Activated naive CD4-positive, alpha-beta T cell treated with anti-CD3 and anti-CD28 coated beads for 36 hours (primary cell): Measurements from ENCODE around the gene MSL1. TPM values are rescaled to one million over a fixed set of nuclear protein-coding genes. Genes with fewer than 3 reads are reported as not detected.
A peak's percentile ranks its signal among the peaks of the same experiment; 100 is the strongest.

Experiments
- CTCF ChIA-PET: fragments of 350-600 bp; sonication (Branson Sonifier 250); formaldehyde crosslinking; loops from one replicate; lab custom pipeline; 2021; ENCODE audit warnings: antibody characterized with exemption; lab: Charles Lee
- DNase-seq: peaks from one replicate; pipeline ENCODE4 v3.0.0-alpha.2; 2020
- H3K27ac Mint-ChIP-seq: one replicate; pipeline ENCODE4 v1.8.0; 2021; ENCODE audit warnings: mild to moderate bottlenecking, mixed read lengths
- H3K27me3 Mint-ChIP-seq: one replicate; pipeline ENCODE4 v1.8.0; 2021; ENCODE audit warnings: low read depth, mixed read lengths
- H3K36me3 Mint-ChIP-seq: one replicate; pipeline ENCODE4 v1.8.0; 2021; ENCODE audit warnings: low read depth, mixed read lengths
- H3K4me1 Mint-ChIP-seq: one replicate; pipeline ENCODE4 v1.8.0; 2021; ENCODE audit warnings: low read depth, mixed read lengths
- H3K4me3 Mint-ChIP-seq: one replicate; pipeline ENCODE4 v1.8.0; 2021; ENCODE audit warnings: mild to moderate bottlenecking, moderate library complexity, mixed read lengths
- H3K9me3 Mint-ChIP-seq: one replicate; pipeline ENCODE4 v1.8.0; 2021; ENCODE audit warnings: mixed read lengths
- intact Hi-C: fragments of 100-400 bp; cut with micrococcal nuclease; formaldehyde crosslinking; loops from one replicate; pipeline ENCODE4 v1.15.1; 2023
- total RNA-seq, 2 experiments: library from RNA; stranded (reverse); gene quantifications; one replicate each; pipeline ENCODE4 v1.2.3, GENCODE V29; 2021

The MSL1 gene
- total RNA-seq, 2 experiments from 2014 or later: 72.1 to 72.2 TPM

GRCh38 chr17:40173778-40174135 lies 52.0 kb downstream of the MSL1 start:
- intact Hi-C loops: no loop called here

DNA sequence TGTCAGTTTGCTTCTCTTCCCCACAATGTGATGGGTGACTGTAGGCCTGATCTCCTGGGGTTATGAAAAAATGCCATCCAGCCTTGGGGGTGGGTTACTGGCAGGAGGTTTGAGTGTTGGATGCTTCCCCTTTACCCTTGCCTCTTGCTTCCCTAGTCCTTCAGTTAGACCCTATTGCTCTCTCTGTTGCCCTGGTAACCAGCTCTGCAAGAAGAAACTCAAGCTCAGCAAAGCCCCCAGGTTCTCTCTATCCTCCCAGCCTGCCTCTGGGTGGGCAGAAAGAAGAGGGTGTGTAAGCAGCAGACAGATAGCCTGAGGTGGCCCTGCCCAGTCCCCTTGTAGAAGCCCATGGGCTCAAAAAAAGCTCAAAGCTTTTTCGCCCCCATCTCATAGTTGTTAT lies 52.7 kb downstream of the MSL1 start:
- intact Hi-C loops: no loop called here
- H3K9me3 Mint-ChIP-seq: no peaks in the 10 kb centered on the region
- CTCF ChIA-PET: interaction anchor here (1.3 to 2.1 kb wide), 4 partner anchors 11 to 88 kb away, joined by 3 to 10 read pairs (median 4); no protein-coding TSS in a partner anchor
- no peak for DNase-seq
- no peak overlapping the region for H3K4me3 Mint-ChIP-seq
- H3K36me3 Mint-ChIP-seq: peaks cover 17% of the 10 kb centered on the region
- peak overlapping the region; percentile 36 for H3K27ac Mint-ChIP-seq
- H3K27me3 Mint-ChIP-seq: no peaks in the 10 kb centered on the region
- H3K4me1 Mint-ChIP-seq: peaks cover 10% of the 10 kb centered on the region

More at GRCh38 chr17:40173778-40174135, 52.0 kb downstream of the MSL1 start:
- no peaks in the 10 kb centered on the region for H3K9me3 Mint-ChIP-seq
- H3K27me3 Mint-ChIP-seq: no peaks in the 10 kb centered on the region
- H3K36me3 Mint-ChIP-seq: peaks cover 23% of the 10 kb centered on the region
- no peak overlapping the region for H3K4me3 Mint-ChIP-seq
- peaks cover 10% of the 10 kb centered on the region for H3K4me1 Mint-ChIP-seq
- CTCF ChIA-PET: interaction anchor here (1.0 to 2.1 kb wide), 4 partner anchors 10 to 94 kb away, joined by 3 to 4 read pairs (median 4); no protein-coding TSS in a partner anchor
- no peak for DNase-seq
- H3K27ac Mint-ChIP-seq: no peak overlapping the region

DNA sequence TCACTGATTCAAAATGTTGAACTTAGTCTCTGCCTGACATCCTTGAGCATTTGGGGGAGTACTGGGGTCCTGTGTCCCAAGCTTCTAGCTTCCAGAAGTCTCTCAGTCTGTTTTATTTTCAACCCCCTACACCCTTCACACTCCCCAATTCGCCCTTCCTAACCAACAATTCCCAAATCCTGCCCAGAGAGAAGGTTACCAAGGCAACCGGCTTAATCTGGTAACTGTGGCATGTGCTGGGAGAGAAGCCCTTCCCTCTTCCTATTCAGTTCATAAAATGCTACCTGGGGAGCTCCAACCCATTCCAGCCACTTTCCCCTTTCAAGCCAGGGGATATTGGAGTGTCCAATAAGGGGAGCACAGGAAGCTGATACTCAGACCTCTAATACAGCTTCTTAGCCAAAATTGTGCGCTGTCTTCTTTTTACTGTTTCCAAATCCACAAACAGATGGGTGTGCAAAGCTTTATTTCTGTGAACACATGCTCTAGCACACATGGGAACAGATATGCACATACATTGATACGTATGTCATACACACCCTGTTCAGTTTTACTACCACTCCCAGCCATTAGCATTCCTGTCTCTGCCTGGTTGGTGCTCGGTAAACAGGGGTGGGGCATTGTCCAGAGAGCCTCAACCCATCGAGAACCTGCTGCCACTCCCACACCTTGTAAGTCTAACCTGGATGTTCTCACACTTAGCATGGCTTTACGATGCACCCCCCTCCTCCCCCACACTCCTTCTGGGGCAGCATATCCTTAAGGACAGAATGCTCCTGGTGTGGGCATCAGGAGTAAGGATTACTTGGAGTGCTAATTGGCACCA lies 54.4 kb downstream of the MSL1 start:
- Mint-ChIP-seq H3K36me3 (peaks cover 17% of the 10 kb centered on the region), H3K4me1 (peaks cover 10% of the 10 kb centered on the region), H3K27me3 (no peaks in the 10 kb centered on the region), H3K9me3 (no peaks in the 10 kb centered on the region), H3K4me3 (no peak overlapping the region), H3K27ac (no peak overlapping the region)
- intact Hi-C loops: no loop called here
- CTCF ChIA-PET: interaction anchor here (0.8 to 1.8 kb wide), 5 partner anchors 13 to 100 kb away, joined by 3 to 10 read pairs (median 4); no protein-coding TSS in a partner anchor
- no peak for DNase-seq

- Mint-ChIP-seq H3K9me3 (no peaks in the 10 kb centered on the region), H3K27me3 (no peaks in the 10 kb centered on the region), H3K27ac (no peak overlapping the region), H3K4me1 (peaks cover 10% of the 10 kb centered on the region), H3K4me3 (peak overlapping the region; percentile 28), H3K36me3 (peaks cover 14% of the 10 kb centered on the region)
- CTCF ChIA-PET: interaction anchor here (0.8 to 1.7 kb wide), 3 partner anchors 12 to 67 kb away, joined by 4 to 5 read pairs (median 4); no protein-coding TSS in a partner anchor
- no peak for DNase-seq
- intact Hi-C loops: no loop called here
Observed at GRCh38 chr17:40176754-40177110, 55.0 kb downstream of the MSL1 start.

GRCh38 chr17:40177275-40177874 lies 55.6 kb downstream of the MSL1 start, which contains the start of gene RAPGEFL1:
Gene RAPGEFL1, plus strand, starts transcription at chr17:40177470. Its CDS starts 392 bp downstream, at chr17:40177862.
- no peak within 1 kb of the TSS for H3K27ac Mint-ChIP-seq
- no peaks in the 10 kb centered on the region for H3K9me3 Mint-ChIP-seq
- peaks cover 10% of the 10 kb centered on the region for H3K4me1 Mint-ChIP-seq
- no peaks in the 10 kb centered on the region for H3K27me3 Mint-ChIP-seq
- CTCF ChIA-PET: interaction anchor here (0.6 to 1.3 kb wide), 4 partner anchors 15 to 68 kb away, joined by 3 to 4 read pairs (median 4); no protein-coding TSS in a partner anchor
- peak within 1 kb of the TSS; percentile 28 for H3K4me3 Mint-ChIP-seq
- peak; percentile 91 for DNase-seq
- H3K36me3 Mint-ChIP-seq: peaks cover 11% of the 10 kb centered on the region
- intact Hi-C loops: no loop called here

DNA sequence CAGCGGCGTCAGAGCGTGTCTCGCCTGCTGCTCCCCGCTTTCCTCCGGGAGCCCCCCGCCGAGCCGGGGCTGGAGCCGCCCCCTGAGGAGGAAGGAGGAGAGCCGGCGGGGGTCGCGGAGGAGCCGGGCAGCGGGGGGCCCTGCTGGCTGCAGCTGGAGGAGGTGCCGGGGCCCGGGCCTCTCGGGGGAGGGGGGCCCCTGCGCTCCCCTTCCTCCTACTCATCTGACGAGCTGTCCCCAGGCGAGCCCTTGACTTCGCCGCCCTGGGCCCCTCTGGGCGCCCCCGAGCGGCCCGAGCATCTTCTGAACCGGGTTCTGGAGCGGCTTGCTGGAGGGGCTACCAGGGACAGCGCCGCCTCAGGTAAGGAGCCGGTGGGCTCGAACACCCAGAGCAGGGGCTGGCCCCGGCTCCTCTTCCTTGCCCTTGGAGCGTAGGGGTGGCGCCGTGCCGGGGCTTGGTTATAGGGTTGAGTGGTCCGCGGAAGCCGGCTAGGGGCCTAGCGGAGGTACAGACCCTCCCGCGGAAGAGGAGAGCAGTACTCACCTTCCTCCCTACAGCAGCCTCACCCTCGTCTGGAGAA lies 56.3 kb downstream of the MSL1 start:
- no peaks in the 10 kb centered on the region for H3K27me3 Mint-ChIP-seq
- intact Hi-C loops: no loop called here
- peak overlapping the region; percentile 14 for H3K4me3 Mint-ChIP-seq
- CTCF ChIA-PET: interaction anchor here (0.6 to 1.3 kb wide), 2 partner anchors 60 to 65 kb away, joined by 3 to 4 read pairs; no protein-coding TSS in a partner anchor
- peaks cover 10% of the 10 kb centered on the region for H3K36me3 Mint-ChIP-seq
- peaks cover 10% of the 10 kb centered on the region for H3K4me1 Mint-ChIP-seq
- H3K9me3 Mint-ChIP-seq: no peaks in the 10 kb centered on the region
- no peak for DNase-seq
- H3K27ac Mint-ChIP-seq: no peak overlapping the region

- no peak overlapping the region for H3K27ac Mint-ChIP-seq
- no peak for DNase-seq
- peaks cover 10% of the 10 kb centered on the region for H3K36me3 Mint-ChIP-seq
- no peaks in the 10 kb centered on the region for H3K9me3 Mint-ChIP-seq
- intact Hi-C loops: no loop called here
- H3K4me3 Mint-ChIP-seq: peak overlapping the region; percentile 14
- no peaks in the 10 kb centered on the region for H3K27me3 Mint-ChIP-seq
- H3K4me1 Mint-ChIP-seq: peaks cover 10% of the 10 kb centered on the region
- CTCF ChIA-PET: interaction anchor here (0.6 to 2.3 kb wide), 4 partner anchors 10 to 66 kb away, joined by 3 to 9 read pairs (median 6); no protein-coding TSS in a partner anchor
Observed at GRCh38 chr17:40178660-40179059, 56.9 kb downstream of the MSL1 start.

DNA sequence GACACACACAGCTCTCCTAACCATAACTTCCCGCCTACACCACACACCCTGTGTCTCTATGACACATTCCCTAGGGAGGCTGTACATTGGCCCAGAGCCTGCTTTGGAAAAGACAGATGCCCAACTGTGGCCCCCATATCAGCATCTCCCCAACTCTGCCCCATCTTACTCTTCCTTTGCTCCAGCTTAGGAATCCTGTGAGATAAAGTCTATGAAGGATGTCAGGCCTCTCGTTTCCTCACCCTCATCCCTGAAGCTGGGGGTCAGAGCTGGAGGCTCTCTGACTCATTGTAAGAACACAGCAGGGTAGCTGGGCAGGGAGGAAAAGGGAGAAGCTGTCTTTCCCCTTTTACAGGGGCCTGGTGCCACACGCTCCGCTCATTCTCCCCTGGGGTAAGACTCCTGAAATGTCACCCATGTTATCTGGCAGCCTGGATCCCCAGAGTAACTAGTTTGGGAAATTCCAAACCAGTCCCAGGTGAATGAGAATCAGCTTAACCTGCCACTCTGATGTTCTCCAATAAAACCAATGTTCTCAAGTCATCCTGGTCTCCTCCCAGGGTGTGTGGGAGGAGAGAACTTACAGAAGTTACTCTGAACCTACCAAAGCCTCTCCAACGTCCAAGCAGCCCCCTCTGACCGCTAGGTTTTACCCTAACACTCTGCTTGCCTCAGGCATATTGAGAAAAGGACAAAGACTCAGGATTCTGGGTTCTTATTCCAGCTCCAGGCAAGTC lies 58.3 kb downstream of the MSL1 start:
- no peak overlapping the region for H3K27ac Mint-ChIP-seq
- intact Hi-C loops: no loop called here
- H3K4me1 Mint-ChIP-seq: peaks cover 10% of the 10 kb centered on the region
- DNase-seq: no peak
- no peaks in the 10 kb centered on the region for H3K9me3 Mint-ChIP-seq
- CTCF ChIA-PET: interaction anchor here (1.0 to 2.3 kb wide), 5 partner anchors 11 to 167 kb away, joined by 3 to 9 read pairs (median 5); no protein-coding TSS in a partner anchor
- H3K4me3 Mint-ChIP-seq: no peak overlapping the region
- H3K27me3 Mint-ChIP-seq: no peaks in the 10 kb centered on the region
- H3K36me3 Mint-ChIP-seq: peaks cover 7% of the 10 kb centered on the region

DNA sequence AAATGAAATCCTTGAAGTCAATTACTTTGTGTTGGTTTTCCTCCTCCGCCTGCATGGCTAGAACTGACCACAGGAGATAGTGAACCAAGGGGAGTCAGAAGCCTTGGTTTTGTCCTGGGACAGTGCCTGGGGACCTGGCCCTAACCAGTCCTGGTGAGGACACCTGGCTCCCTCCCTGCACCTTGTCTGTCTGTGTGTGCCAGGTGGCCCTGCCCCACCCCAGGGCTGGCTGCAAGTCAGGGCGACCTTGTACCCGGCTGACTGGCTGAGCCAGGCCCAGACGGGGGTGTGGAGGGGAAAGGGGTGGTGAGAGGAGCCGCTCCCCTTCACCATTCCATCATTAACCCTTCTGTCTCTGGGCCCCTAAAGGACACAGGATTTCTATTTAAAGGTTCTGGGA lies 58.9 kb downstream of the MSL1 start:
- no peak for DNase-seq

DNA sequence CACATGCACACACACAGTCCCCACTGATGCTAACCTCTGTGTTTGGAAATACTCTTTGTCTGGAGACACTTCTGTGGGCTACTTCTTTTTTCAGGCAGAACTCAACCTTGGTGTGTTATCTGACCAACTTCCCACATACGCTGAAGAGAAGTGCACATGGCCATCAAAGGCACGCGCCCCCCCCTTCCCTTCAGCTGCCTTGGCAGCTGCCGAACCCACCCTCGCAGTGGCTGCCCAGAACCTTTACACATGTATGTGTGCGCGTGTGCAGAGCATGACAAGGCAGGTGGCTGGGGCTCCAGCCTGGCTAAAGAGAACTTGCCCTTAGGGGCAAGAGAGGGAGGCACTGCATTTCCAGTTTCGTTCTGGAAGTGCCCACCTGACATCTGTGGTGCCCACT lies 59.4 kb downstream of the MSL1 start:
- CTCF ChIA-PET: no interaction called here
- H3K4me3 Mint-ChIP-seq: no peak overlapping the region
- H3K9me3 Mint-ChIP-seq: no peaks in the 10 kb centered on the region
- DNase-seq: no peak
- peaks cover 3% of the 10 kb centered on the region for H3K36me3 Mint-ChIP-seq
- intact Hi-C loops: no loop called here
- H3K27me3 Mint-ChIP-seq: no peaks in the 10 kb centered on the region
- peaks cover 10% of the 10 kb centered on the region for H3K4me1 Mint-ChIP-seq
- no peak overlapping the region for H3K27ac Mint-ChIP-seq

More for the DNA sequence above, 58.9 kb downstream of the MSL1 start:
- Mint-ChIP-seq H3K27ac (no peak overlapping the region), H3K4me3 (no peak overlapping the region), H3K27me3 (no peaks in the 10 kb centered on the region), H3K9me3 (no peaks in the 10 kb centered on the region), H3K4me1 (peaks cover 10% of the 10 kb centered on the region), H3K36me3 (peaks cover 5% of the 10 kb centered on the region)
- CTCF ChIA-PET: interaction anchor here (2.3 kb wide), 1 partner anchor 12 kb away, joined by 9 read pairs; no protein-coding TSS in a partner anchor
- intact Hi-C loops: no loop called here

- intact Hi-C loops: no loop called here
- H3K27me3 Mint-ChIP-seq: no peaks in the 10 kb centered on the region
- DNase-seq: no peak
- CTCF ChIA-PET: interaction anchor here (0.7 to 1.4 kb wide), 4 partner anchors 10 to 108 kb away, joined by 3 to 5 read pairs (median 4); partner anchors contain the start of gene CDC6
- H3K4me1 Mint-ChIP-seq: peaks cover 2% of the 10 kb centered on the region
- no peaks in the 10 kb centered on the region for H3K36me3 Mint-ChIP-seq
- H3K4me3 Mint-ChIP-seq: no peak overlapping the region
- H3K9me3 Mint-ChIP-seq: no peaks in the 10 kb centered on the region
- no peak overlapping the region for H3K27ac Mint-ChIP-seq
Observed at GRCh38 chr17:40182606-40183005, 60.8 kb downstream of the MSL1 start.
